ENCODE measurements around the gene BCL2L12. TPM values are rescaled to one million over a fixed set of nuclear protein-coding genes. Genes with fewer than 3 reads are reported as not detected.

The BCL2L12 gene, protein sequence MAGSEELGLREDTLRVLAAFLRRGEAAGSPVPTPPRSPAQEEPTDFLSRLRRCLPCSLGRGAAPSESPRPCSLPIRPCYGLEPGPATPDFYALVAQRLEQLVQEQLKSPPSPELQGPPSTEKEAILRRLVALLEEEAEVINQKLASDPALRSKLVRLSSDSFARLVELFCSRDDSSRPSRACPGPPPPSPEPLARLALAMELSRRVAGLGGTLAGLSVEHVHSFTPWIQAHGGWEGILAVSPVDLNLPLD
- 12.6 and 19.8 TPM in 2 replicates for total RNA-seq

DNA sequence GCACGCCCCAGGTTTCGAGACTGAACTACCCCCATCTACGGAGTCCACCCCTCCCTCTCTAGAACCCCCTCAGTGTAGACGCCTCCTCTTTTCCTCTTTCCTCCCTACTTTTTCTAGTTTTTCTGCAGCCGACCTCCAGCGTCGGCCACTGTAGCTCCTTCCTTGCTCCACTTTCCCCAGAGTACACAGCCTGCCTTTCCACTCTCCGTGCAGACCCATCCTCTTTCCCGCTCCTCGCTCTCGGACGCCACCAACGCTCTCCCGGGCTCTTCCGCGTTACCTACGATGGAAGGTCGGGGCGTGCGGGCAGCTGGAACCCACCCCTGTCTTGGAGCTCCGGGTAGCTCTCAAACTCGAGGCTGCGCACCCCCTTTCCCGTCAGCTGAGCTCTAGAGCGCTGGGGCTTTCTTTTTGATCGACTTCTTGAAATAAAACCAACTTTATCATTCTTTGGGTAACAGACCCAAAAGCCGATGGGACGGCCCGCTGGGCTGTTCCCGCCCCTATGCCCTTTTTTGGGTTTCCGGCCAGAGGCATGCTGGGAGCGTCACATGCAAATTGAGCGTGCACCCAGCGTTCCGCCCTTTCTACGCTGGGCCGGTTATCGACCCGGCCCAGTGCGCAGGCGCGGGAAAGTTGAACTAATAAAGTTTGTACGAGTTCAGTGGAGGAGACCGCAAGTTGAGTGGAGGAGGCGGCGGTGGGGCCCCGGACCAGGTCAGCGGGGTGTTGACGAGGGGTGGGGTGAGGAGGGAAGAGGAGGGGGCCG is at the start of gene BCL2L12, which contains the start of gene IRF3:
Gene BCL2L12 (plus strand): TSS at position 583 of the 769 bp plus-strand sequence. CDS start 760 bp downstream, outside the sequence.
Gene IRF3 (minus strand): TSS at position 507 of the 769 bp plus-strand sequence. CDS start 1,019 bp downstream, outside the sequence.

DNA sequence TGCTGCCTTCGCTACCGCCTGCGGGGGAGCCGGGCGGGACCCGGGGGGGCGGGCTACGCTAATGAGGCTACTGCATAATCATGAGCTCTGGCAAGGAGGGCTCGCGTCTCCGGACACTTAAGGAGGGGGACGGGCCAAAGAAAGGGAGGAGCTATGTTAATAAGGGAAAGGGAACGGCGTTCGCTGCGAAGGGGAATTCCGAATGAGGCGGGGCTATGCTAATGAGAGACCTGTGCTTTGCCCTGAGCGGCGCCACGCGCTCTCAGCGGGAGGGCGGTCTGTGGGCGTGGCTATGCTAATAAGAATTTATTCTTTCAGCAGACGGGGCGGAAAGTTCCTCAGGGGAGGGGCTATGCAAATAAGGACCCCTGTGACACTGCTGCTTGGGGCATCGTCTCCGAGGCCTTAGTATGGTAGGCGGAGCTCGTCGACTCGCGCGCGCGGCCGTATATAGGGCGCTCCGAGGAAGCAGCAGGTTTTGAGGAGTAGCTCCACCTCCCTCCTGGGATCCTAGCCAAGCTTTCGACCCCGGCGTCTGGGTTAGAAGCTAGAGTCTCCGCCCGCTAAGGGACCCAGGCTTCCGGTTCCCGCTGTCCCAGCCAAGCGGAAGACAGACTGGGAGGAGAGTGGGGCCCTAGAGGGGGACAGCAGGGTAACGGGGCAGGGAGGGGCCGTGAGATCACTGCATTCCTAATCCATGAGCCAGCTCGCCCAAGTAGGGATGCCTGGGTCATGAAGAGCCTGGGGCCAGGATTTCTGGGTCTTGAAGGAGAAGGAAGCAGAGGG is 25.4 kb upstream of the BCL2L12 start, which contains the start of gene RRAS:
Gene RRAS (minus strand): TSS at position 31 of the 786 bp plus-strand sequence. CDS start 45 bp downstream, outside the sequence.

GRCh38 chr19:49641688-49642491 is 23.8 kb upstream of the BCL2L12 start, which contains the start of gene SCAF1:
Gene SCAF1, plus strand, starts transcription at chr19:49642209. Its CDS starts 2,818 bp downstream, at chr19:49645027.

GRCh38 chr19:49677231-49677900 is 11.6 kb downstream of the BCL2L12 start, which contains the start of gene PRMT1:
Gene PRMT1, plus strand, starts transcription at chr19:49677271. Its CDS starts 10 bp downstream, at chr19:49677281.

DNA sequence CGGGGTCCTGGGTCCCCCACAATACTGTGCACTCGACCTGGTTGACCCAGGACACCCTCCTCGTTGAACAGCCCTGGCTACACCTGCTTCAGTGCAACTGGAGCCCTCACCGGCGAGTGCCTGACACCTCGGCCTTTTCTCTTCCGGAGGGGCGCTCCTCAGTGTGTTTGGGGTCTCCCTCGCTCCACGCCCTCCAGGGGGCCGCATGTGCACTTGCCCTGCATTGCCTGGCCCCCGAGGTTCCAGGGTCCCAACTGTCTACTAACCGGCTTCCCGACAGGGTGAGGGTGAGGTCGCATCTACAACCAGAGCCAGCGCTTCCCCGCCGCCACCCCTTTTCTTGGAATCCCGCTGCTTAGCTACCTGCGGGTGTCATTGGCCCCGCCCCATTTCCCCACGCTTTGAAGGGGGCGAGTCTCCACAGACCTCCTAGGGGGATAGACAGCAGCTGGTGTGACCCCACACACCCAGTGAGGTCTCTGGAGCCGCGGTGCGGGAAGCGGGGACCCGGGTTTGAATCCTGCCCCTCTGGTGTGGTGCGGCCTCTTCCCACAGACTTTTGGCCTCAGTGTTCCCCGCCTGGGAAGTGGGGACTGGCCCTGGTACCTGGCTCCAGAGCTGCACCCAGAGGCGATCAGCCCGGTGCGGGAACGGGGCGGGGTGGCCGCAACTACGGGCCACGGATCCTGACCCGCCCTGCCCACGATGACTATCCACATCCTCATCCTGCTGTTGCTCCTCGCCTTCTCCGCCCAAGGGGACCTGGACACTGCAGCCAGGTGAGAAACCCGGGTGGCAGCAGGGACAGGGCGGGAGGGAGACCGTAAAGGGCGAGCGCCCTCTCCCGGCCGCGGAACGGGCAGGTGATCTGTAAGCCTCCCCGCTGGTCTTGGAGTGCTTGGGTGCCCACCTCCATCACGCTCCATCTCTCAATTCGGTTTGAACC is 23.7 kb downstream of the BCL2L12 start, which contains the start of gene ADM5:
Gene ADM5 (plus strand): TSS at position 462 of the 946 bp plus-strand sequence. CDS start 244 bp downstream, at position 706.

GRCh38 chr19:49690656-49691242 is 25.0 kb downstream of the BCL2L12 start, which contains the start of gene CPT1C:
Gene CPT1C, plus strand, starts transcription at chr19:49691116. Its CDS starts 1,137 bp downstream, at chr19:49692253.

Other genes starting within 250 kb of the BCL2L12 start
- not detected in 2 replicates for gene PTH2, start 242.5 kb upstream of the BCL2L12 start, total RNA-seq
- gene GFY, start 240.5 kb upstream of the BCL2L12 start, total RNA-seq, result not detected in 2 replicates
- gene SLC17A7, start 224.4 kb upstream of the BCL2L12 start, total RNA-seq, result not detected in 2 replicates
- 88.8 and 114 TPM in 2 replicates for gene PIH1D1, start 214.1 kb upstream of the BCL2L12 start, total RNA-seq
- gene ALDH16A1, start 212.7 kb upstream of the BCL2L12 start, total RNA-seq, result 15.3 and 34.4 TPM in 2 replicates
- 3.5 and 4.8 TPM in 2 replicates for gene FLT3LG, start 191.7 kb upstream of the BCL2L12 start, total RNA-seq
- 3,720 and 4,767 TPM in 2 replicates for gene RPL13A, start 178.3 kb upstream of the BCL2L12 start, total RNA-seq
- 3,676 and 7,959 TPM in 2 replicates for gene RPS11, start 169.5 kb upstream of the BCL2L12 start, total RNA-seq
- gene FCGRT, start 153.3 kb upstream of the BCL2L12 start, total RNA-seq, result 70.7 and 127 TPM in 2 replicates
- 108 and 253 TPM in 2 replicates for gene RCN3, start 137.9 kb upstream of the BCL2L12 start, total RNA-seq
- gene NOSIP, start 85.4 kb upstream of the BCL2L12 start, total RNA-seq, result 80.7 and 83.4 TPM in 2 replicates
- gene PRRG2, start 84.6 kb upstream of the BCL2L12 start, total RNA-seq, result 2.1 and 4.5 TPM in 2 replicates
- gene PRR12, start 74.8 kb upstream of the BCL2L12 start, total RNA-seq, result 7.4 and 16.8 TPM in 2 replicates
- 64.0 and 122 TPM in 2 replicates for gene RRAS, start 25.8 kb upstream of the BCL2L12 start, total RNA-seq
- gene SCAF1, start 23.7 kb upstream of the BCL2L12 start, total RNA-seq, result 29.5 and 39.8 TPM in 2 replicates
- gene IRF3, start 76 bp upstream of the BCL2L12 start, total RNA-seq, result 43.8 and 83.4 TPM in 2 replicates
- gene PRMT1, start 11.3 kb downstream of the BCL2L12 start, total RNA-seq, result 174 and 372 TPM in 2 replicates
- 1.7 and 2.9 TPM in 2 replicates for gene ADM5, start 23.7 kb downstream of the BCL2L12 start, total RNA-seq
- 15.8 and 50.0 TPM in 2 replicates for gene CPT1C, start 25.2 kb downstream of the BCL2L12 start, total RNA-seq
- gene TSKS, start 97.4 kb downstream of the BCL2L12 start, total RNA-seq, result not detected in 2 replicates
- 128 and 138 TPM in 2 replicates for gene AP2A1, start 101.1 kb downstream of the BCL2L12 start, total RNA-seq
- gene FUZ, start 147.4 kb downstream of the BCL2L12 start, total RNA-seq, result 21.5 and 30.1 TPM in 2 replicates
- 21.1 and 32.3 TPM in 2 replicates for gene MED25, start 152.4 kb downstream of the BCL2L12 start, total RNA-seq
- 94.0 and 139 TPM in 2 replicates for gene PTOV1, start 185.2 kb downstream of the BCL2L12 start, total RNA-seq
- gene PNKP, start 201.6 kb downstream of the BCL2L12 start, total RNA-seq, result 29.1 and 52.8 TPM in 2 replicates
- 25.7 and 38.6 TPM in 2 replicates for gene AKT1S1, start 211.4 kb downstream of the BCL2L12 start, total RNA-seq
- gene TBC1D17, start 211.8 kb downstream of the BCL2L12 start, total RNA-seq, result 22.5 TPM in 2 replicates
- gene IL4I1, start 231.0 kb downstream of the BCL2L12 start, total RNA-seq, result 1.3 TPM in 1 of 2 replicates, not detected in the other